B cell (primary cell): ENCODE results near the gene CA11.

Source experiments
- EZH2 ChIP-seq: IDR thresholded peaks from 2 replicates; pipeline ENCODE4 v1.6.1; 2012; ENCODE audit warnings: borderline replicate concordance, low read depth, mild to moderate bottlenecking, moderate library complexity, low read length; ENCODE audit not compliant: insufficient read depth, poor library complexity, severe bottlenecking
- TF ChIP-seq, protein P1 (sequence below): fragments of 200-600 bp; IDR thresholded peaks from one replicate; pipeline ENCODE4 v1.8.0; 2022; ENCODE audit warnings: antibody characterized with exemption, mild to moderate bottlenecking

DNA sequence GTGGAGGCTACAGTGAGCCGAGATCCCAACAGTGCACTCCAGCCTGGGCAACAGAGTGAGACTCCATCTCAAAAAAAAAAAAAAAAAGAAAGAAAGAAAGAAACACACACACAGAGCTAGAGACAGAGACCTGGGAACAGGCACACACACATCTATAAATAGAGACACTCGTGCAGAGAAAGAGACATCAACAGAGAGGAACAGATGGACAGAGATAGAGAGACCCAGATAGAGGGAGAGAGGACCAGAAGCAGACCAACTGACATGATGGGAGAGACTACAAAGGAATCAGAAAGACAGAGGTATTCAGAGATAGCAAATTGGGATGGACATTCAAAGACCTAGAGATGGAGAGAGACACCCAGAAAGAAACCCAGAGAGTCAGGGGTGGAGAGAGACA lies 2.1 kb upstream of the CA11 start:
- no peak for TF ChIP-seq EZH2
- TF ChIP-seq, protein P1, sequence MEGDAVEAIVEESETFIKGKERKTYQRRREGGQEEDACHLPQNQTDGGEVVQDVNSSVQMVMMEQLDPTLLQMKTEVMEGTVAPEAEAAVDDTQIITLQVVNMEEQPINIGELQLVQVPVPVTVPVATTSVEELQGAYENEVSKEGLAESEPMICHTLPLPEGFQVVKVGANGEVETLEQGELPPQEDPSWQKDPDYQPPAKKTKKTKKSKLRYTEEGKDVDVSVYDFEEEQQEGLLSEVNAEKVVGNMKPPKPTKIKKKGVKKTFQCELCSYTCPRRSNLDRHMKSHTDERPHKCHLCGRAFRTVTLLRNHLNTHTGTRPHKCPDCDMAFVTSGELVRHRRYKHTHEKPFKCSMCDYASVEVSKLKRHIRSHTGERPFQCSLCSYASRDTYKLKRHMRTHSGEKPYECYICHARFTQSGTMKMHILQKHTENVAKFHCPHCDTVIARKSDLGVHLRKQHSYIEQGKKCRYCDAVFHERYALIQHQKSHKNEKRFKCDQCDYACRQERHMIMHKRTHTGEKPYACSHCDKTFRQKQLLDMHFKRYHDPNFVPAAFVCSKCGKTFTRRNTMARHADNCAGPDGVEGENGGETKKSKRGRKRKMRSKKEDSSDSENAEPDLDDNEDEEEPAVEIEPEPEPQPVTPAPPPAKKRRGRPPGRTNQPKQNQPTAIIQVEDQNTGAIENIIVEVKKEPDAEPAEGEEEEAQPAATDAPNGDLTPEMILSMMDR: no peak
